NCI-H774 (cell line): ENCODE data around the gene MED8.
"Not testable (repeated sequence)": the region's sequence is repeated elsewhere in the genome, so short reads cannot be mapped to it uniquely, and the experiment has no call there.

Experiments
- DNase-seq: peaks from one replicate; lab custom pipeline; 2025; lab: John Stamatoyannopoulos, UW

The MED8 gene

GRCh38 chr1:43382027-43382779 lies 7.4 kb downstream of the MED8 start:
- DNase-seq, result no peak

- DNase-seq, result no peak
These were observed 8.0 kb downstream of the MED8 start for GRCh38 chr1:43381612-43382011.

DNA sequence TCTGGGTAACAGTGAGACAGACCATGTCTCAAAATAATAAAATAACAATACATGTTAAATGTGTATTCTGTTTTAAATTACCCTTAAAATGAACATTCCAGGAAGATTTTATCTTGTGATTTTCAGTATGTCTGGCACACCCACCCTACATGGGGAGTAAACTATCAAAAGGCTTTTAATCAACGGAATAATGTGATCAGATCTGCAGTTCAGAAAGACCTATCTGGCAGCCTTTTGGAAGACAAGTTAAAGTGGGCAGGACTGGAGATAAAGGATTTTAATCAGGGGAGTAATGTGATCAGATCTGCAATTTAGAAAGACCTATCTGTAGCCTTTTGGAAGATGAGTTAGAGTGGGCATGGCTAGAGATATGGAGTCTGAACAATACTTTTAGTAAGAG lies 10.1 kb downstream of the MED8 start:
- DNase-seq, result no peak

GRCh38 chr1:43377831-43378230 lies 11.8 kb downstream of the MED8 start:
- no peak for DNase-seq

- DNase-seq, result no peak
These were observed 12.8 kb downstream of the MED8 start for GRCh38 chr1:43376723-43377235.

GRCh38 chr1:43373066-43373940 lies 16.3 kb downstream of the MED8 start:
- no peak for DNase-seq

GRCh38 chr1:43372172-43372571 lies 17.4 kb downstream of the MED8 start:
- no peak for DNase-seq

DNA sequence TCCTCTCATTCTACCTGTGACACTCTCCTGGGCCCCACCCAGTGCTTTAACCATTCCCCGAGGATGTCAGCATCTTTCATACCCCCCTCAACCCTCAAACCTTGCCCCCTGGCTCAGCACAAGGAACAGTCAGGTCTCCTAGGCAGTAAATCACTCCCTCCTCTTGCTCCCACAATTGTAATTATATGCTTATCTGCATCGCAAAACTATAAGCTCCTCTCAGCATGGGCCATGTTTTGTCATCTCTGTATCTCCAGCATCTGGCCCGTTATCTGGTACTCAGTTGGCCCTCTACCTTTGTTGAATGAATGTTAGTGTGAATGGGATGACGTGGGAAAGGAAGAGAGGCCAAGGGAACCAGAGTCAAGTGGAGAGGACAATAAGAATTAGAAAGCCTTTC lies 19.0 kb downstream of the MED8 start:
- DNase-seq, result no peak

- DNase-seq, result not testable (repeated sequence)
These were observed 19.8 kb downstream of the MED8 start for GRCh38 chr1:43369779-43370178.

- DNase-seq, result no peak
These were observed 21.0 kb downstream of the MED8 start for GRCh38 chr1:43368646-43369020.

DNA sequence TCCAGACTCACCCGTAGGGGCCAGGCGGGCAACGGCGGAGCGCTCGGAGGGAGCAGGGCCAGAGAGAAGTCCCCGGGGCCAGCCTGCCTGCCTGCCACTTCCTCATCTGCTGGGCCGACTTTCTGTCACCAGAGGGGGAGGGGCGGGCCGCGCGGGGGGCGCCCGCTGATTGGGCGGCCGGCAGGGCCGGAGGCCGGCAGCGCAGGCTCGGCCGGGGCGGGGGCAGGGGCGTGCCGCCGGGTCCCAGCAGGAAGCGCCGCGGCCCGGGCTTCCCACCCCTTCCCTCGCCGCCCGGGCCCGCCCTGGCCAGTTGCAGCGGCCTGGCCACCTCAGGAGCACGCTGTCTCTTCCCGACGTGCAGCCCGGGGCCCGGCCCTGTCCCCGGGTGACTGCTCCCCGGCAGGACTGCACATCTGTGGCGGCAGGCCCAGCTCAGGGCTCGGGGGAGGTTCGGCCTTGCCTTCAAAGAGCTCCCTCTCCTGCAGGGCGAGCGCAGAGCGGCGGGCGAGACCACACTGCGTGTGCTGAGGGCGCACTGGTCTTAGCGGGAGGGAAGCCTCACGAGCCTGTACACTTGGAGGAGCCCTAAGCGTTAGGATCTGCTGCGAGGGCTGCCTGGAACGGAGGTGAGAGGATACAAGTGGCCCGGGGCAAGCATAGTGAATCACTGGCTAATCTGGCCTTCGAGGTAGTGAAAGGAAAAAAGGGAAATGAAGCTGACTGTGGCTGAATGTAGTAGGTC lies 21.5 kb downstream of the MED8 start, which contains the start of gene ELOVL1:
ELOVL1 (minus strand) TSS at position 108 of the 742 bp plus-strand sequence. CDS start 2,402 bp downstream, outside the sequence.
- peak; percentile 97 for DNase-seq

DNA sequence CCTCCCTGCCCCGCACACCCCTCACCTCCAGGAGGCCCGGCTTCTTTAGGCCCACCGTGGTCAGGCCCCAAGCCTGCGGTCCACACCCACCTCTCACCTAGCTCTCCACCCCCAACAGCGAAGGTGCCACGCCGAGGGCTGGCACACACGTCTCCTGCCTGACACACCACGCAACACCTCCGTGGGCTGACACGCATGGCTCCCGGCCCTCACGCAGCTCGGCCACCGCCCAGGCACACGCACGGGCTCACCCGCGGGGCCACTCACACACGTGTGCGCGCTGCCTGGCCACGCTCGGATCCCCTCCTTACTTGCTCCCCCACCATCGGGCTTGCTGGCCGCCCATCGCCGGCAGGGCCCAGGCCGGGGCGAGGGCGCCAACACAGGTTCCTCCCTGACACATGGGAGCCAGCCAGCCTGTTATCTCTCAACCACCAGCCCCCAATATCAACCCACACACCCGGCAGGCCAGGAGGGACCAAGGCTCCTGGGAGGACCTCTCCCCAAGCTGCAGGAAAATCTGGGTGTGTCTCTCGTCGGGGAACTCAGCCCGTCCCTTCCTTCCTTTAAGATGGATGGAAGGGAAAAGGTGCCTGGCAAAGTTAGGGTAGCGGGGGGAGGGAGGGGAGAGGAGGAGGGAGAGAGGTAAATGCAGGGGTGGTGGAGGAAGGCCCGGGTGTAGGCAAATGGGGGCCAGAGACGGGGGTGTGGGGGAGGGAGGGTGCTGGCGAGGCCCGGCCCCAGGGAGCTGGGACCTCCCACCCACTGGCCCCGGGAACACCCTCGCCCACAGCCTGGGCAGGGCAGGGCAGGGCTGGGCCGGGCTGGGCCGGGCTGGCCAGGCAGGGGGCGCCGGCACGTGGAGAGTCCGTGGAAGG lies 22.3 kb downstream of the MED8 start:
- no peak for DNase-seq

DNA sequence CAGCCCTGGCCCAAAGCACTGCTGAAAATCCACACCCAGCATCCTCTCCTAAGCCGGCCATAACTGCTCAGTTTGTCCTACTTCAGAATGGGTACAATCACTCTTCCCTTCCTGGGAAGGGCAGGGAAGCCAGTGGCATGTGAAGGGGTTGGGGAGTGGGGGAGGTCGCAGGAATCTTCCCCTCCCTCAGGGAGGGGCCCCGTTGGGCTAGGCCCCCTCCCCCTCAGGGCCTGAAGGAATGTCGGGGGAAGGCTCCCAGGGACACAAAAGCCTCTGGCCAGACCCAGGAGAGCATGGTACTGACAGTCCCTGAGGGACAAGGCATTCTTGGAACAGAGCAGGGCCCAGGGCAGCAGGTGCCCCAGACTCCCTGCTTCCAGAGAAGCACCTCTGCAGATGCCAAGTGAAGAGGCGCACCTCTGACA lies 23.0 kb downstream of the MED8 start:
- DNase-seq, result no peak

GRCh38 chr1:43366179-43366578 lies 23.4 kb downstream of the MED8 start:
- DNase-seq, result no peak

- no peak for DNase-seq
These were observed 23.9 kb downstream of the MED8 start for GRCh38 chr1:43365678-43366077.

- no peak for DNase-seq
These were observed 25.6 kb downstream of the MED8 start for GRCh38 chr1:43363935-43364525.

DNA sequence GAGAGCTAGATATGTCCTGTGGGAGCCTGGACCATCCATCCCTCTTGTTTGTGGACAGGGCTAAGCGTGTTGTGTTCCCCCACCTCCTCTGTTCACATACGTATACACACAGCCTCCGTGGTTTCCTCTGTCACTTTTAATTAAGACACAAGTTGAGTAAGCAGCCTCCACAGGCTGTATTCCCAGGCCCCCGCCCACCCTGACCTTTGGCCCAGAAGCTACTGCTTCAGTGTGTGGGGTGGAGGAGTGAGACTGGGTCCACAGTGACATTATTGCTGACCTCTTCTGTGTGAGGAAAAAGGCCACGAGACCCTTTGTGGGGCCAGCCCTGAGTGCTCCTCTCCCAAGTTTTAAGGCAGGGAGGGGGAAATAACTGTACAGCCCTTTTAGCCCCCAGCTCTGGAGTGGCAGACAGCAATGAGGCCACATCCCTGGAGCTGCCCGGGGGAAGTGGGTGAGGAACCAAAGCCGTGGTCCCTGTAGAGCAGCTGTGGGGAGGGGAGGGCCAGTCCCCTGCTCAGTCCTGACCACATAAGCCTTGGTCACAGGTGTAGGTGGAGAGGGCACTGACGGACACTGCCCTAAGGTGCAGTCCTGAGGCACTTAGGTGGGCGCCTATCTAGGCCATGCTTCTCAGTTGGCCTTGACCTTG lies 26.2 kb downstream of the MED8 start:
- DNase-seq, result no peak

GRCh38 chr1:43360616-43361015 lies 29.0 kb downstream of the MED8 start:
- no peak for DNase-seq

GRCh38 chr1:43359696-43360095 lies 29.9 kb downstream of the MED8 start:
- DNase-seq, result no peak
